HG02943 (cell line): ENCODE measurements around the gene NECTIN2.

ENCODE experiments used
- ATAC-seq: cut with Tn5 transposase; IDR thresholded peaks from one replicate; pipeline ENCODE4 v1.9.1; 2021; ENCODE audit warnings: mild to moderate bottlenecking, low read depth, moderate library complexity; ENCODE audit not compliant: unreplicated experiment

The NECTIN2 gene

DNA sequence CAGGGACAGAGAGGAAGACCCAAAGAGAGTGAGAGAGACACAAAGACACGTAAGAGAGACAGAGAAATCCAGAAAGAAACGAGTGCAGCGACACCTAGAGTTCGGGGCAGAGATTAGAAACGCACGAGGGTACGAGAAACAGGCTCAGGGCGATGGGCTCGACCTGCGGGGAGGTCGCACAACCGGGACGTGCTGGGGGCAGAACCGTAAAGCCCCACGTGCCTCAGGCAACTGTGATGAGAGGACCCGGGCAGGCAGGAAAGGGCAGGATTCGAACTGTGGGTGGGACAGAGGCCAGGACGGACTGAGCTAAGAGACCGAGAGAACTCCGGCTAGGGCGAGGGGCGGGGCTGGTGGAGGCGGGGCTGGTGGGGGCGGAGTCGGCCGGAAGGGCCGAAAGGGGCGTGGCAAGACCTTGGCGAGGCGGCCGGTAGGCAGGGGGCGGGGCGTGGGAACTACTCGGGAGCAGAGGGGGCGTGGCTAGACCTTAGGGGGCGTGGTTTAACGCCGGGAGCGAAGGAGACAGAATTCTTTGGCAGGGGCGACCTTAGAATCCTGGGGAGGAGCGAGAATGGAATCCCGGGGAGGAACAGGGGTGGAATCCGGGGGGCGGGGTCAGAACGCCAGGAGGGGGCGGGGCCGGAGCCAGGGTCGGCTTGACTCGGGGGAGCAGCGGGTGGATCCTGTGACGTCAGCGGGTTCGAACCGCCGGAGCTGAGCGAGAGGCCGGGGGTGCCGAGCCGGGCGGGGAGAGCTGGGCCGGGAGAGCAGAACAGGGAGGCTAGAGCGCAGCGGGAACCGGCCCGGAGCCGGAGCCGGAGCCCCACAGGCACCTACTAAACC is at the start of gene NECTIN2:
NECTIN2 (plus strand) TSS at position 686 of the 843 bp plus-strand sequence. CDS start 229 bp downstream, outside the sequence.
- no peak for ATAC-seq

DNA sequence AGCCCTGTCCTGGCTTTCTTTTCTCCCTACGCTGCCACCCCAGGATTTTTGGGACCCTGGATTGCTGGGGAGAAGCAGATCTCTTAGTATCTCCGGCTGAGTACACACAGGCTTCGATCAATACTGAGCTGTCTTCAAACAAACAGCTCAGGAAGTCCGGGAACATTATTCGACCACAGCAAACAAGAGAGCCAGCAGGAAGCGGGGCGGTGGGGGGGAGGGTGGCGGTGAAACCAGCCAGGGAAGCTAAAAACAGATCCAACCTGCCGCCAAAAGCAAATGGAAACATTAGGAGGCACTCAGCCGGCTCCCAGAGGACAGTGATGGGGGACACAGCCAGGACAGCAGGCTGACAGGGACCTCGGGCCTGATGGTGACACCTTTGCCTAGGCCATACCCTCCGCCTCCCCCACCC is 49.4 kb upstream of the NECTIN2 start:
- ATAC-seq = no peak

DNA sequence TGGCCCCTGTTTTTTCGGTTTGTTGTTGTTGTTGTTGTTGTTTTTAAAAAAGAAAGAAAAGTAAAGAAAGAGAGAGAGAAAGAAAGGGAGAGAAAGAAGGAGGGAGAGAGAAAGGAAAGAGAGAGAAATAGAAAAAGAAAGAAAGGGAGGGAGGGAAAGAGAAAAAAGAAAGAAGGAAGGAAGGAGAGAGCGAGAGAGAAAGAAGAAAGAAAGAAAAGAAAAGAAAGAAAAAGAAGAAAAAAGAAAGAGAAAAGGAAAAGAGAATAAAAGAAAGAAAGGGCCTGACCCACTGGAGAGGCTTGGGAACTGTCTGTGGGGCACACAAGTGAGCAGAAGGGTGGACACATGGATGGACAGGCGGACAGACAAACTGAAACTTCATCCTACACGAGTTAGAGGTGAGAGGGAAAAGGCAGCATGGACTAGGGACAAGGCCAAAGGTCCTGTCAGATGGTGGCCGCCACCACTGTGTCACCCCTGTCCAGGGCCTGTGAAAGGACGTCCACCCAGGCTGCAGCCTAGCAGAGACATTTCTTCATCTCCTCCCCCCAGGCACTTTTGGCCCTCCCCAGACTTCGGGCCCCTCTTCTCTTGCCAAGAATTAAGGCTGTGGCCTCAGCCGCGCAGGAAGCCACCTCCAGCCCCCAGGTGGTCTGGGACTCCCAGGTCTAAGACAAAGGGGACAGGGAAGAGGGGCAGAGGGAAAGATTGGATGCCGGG is 46.3 kb upstream of the NECTIN2 start:
- ATAC-seq = no peak

- no peak for ATAC-seq
Measured at GRCh38 chr19:44800461-44800860, 45.6 kb upstream of the NECTIN2 start.

GRCh38 chr19:44803442-44804428 is 42.4 kb upstream of the NECTIN2 start:
- ATAC-seq = no peak

DNA sequence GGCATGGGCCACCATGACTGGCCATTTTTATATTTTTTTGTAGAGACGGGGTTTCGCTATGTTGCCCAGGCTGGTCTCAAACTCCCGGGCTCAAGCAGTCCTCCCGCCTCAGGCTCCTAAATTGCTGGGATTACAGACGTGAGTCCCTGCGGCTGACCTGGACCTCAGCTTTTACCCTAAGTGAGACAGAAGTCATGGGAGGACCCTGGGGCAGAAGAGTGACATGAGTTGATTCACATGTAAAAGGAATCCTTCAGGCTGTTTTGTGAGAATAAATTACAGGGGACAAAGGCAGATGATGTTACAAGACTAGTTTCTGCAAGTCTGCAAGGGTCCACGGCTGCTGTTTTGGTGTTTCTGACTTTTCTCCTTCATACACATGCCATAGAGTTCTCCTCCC is 39.8 kb upstream of the NECTIN2 start:
- ATAC-seq = no peak

DNA sequence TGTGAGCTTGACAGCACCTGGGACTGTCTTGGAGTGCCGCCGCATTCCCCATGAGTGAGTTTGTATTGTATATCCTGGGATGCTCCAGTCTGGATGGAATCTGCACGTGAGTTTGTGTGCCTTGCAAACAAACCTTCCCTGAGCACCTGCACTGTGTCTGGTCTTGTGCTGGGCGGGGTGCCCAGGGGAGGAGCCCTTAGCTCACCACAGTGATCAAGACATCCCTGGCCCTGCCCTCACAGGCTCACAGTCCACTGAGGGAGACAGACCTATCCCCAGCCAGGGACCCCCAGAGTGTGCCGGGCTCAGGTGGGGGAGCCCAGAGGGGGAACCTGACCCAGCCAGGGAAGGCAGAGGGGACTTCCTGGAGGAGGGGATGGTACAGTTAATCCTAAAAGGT is 38.9 kb upstream of the NECTIN2 start:
- ATAC-seq = no peak

- ATAC-seq = no peak
Measured at GRCh38 chr19:44807652-44808462, 38.2 kb upstream of the NECTIN2 start.

DNA sequence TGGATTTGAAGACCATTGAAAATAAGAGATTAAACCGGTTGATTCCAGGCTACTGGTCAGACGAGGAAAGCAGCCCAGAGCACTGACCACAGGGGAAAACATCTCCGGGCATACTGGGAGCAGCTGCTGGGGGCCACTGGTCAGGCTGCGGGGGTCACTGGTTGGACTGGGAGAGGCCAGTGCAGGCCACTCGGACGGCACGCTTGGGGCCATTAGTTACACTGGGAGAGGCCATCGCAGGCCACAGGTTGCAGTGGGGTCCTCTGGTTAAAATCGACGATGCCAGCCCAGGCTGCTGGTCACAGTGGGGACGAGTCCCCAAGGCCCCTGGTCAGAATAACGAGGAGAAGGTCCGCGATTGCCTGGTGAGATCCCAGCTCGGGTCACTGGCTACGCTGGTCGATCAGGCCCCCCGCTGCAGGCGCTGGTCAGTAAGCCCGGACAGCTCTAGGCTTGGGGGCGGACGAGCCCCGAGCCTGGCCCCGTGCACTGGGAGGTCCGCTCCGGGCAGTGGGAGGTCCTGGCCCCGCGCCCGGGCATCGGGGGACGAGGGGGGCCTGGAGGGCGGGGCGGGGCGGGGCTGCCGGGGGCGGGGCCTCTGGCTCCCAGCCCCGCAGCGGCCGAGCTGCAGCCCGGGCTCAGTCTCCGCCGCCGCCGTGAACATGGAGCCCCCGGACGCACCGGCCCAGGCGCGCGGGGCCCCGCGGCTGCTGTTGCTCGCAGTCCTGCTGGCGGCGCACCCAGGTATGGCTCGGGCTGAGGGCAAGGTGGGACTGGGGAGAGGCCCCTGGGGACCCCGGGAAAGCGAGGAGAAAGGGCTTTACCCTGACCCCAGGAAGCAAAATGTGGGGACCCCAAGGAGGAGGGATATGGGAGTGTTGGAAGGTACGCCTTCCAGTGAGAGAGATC is 37.4 kb upstream of the NECTIN2 start, which contains the start of gene BCAM:
BCAM (plus strand) TSS at position 641 of the 909 bp plus-strand sequence; CDS start at position 663, 22 bp downstream.
- ATAC-seq = no peak

GRCh38 chr19:44809577-44810233 is 36.4 kb upstream of the NECTIN2 start:
- ATAC-seq = no peak

GRCh38 chr19:44810234-44811121 is 35.6 kb upstream of the NECTIN2 start:
- no peak for ATAC-seq

GRCh38 chr19:44811122-44811419 is 35.0 kb upstream of the NECTIN2 start:
- no peak for ATAC-seq

- no peak for ATAC-seq
Measured at GRCh38 chr19:44812142-44812718, 33.9 kb upstream of the NECTIN2 start.

DNA sequence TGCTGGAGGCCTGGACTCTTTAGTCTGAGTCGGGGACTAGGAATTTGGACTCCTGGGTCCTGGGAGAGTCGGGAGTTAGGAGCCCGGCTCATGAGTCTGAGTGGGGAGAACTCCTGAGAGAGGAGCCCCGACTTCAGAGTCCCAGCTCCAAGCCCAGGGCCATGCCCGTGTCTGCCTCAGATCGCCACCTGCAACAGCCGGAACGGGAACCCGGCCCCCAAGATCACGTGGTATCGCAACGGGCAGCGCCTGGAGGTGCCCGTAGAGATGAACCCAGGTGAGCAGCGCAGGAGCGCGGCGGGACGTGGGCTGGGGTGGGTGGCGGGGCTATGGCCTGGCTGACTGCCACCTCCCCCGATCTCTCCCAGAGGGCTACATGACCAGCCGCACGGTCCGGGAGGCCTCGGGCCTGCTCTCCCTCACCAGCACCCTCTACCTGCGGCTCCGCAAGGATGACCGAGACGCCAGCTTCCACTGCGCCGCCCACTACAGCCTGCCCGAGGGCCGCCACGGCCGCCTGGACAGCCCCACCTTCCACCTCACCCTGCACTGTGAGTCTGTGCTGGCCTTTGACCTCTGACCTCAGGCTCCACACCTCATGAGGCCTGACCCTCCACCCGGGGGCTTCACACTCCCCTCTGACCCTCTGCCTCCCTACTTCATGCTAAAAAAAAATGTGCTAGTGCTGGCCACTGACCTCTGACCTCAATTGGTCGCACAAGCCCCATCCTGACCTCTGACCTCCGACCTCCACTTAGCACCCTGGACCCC is 32.8 kb upstream of the NECTIN2 start:
- no peak for ATAC-seq

GRCh38 chr19:44813841-44814470 is 32.1 kb upstream of the NECTIN2 start:
- ATAC-seq = no peak

- no peak for ATAC-seq
Measured at GRCh38 chr19:44814517-44814916, 31.6 kb upstream of the NECTIN2 start.
